Chondrocyte (in vitro differentiated cells): Measurements from ENCODE around the gene RADX. TPM values are rescaled to one million over a fixed set of nuclear protein-coding genes. Genes with fewer than 3 reads are reported as not detected.

ENCODE experiments used
- DNase-seq: peaks from one replicate; pipeline ENCODE4 v3.0.0; 2021; ENCODE audit warnings: mixed read lengths, low spot score
- H3K27ac Mint-ChIP-seq: one replicate; pipeline ENCODE4 v1.8.0; 2021; ENCODE audit warnings: mild to moderate bottlenecking, moderate library complexity, mixed read lengths; ENCODE audit not compliant: unreplicated experiment
- H3K27me3 Mint-ChIP-seq: 2 replicates; pipeline ENCODE4 v1.8.0; 2021; ENCODE audit warnings: low read depth, mixed read lengths
- H3K36me3 Mint-ChIP-seq: 2 replicates; pipeline ENCODE4 v1.8.0; 2021; ENCODE audit warnings: low read depth, mixed read lengths
- H3K4me1 Mint-ChIP-seq: 2 replicates; pipeline ENCODE4 v1.8.0; 2021; ENCODE audit warnings: low read depth, mild to moderate bottlenecking, mixed read lengths
- H3K4me3 Mint-ChIP-seq: one replicate; pipeline ENCODE4 v1.8.0; 2021; ENCODE audit warnings: mild to moderate bottlenecking, moderate library complexity, mixed read lengths; ENCODE audit not compliant: unreplicated experiment
- H3K9me3 Mint-ChIP-seq: 2 replicates; pipeline ENCODE4 v1.8.0; 2021; ENCODE audit warnings: low read depth, mixed read lengths
- CTCF ChIP-seq: fragments of 200-600 bp; sonication (generic); IDR thresholded peaks from 2 replicates; pipeline ENCODE4 v1.5.0; 2021; ENCODE audit warnings: antibody characterized with exemption, mild to moderate bottlenecking, moderate library complexity
- total RNA-seq: library from RNA; stranded (reverse); gene quantifications from 3 replicates; pipeline ENCODE4 v1.2.1, GENCODE V29; 2021

RADX gene
- total RNA-seq, 1 donor from 2014 or later, result 0.17 TPM

GRCh38 chrX:106612393-106612763 is 600 bp downstream of the RADX start:
- no peak for DNase-seq
- peaks cover 3% of the 10 kb centered on the region for H3K9me3 Mint-ChIP-seq
- no peak overlapping the region for H3K27ac Mint-ChIP-seq
- H3K4me3 Mint-ChIP-seq, result peak overlapping the region; percentile 75
- H3K36me3 Mint-ChIP-seq, result no peaks in the 10 kb centered on the region
- H3K27me3 Mint-ChIP-seq, result peaks cover 12% of the 10 kb centered on the region
- peaks cover 7% of the 10 kb centered on the region for H3K4me1 Mint-ChIP-seq
- no peak for TF ChIP-seq CTCF

GRCh38 chrX:106613277-106613676 is 1.5 kb downstream of the RADX start:
- Mint-ChIP-seq H3K27me3 (peaks cover 12% of the 10 kb centered on the region), H3K36me3 (no peaks in the 10 kb centered on the region), H3K4me3 (no peak overlapping the region), H3K4me1 (peaks cover 7% of the 10 kb centered on the region), H3K9me3 (peaks cover 3% of the 10 kb centered on the region), H3K27ac (no peak overlapping the region)
- TF ChIP-seq CTCF, result no peak
- no peak for DNase-seq

GRCh38 chrX:106615041-106615440 is 3.3 kb downstream of the RADX start:
- peaks cover 7% of the 10 kb centered on the region for H3K4me1 Mint-ChIP-seq
- no peak overlapping the region for H3K4me3 Mint-ChIP-seq
- H3K9me3 Mint-ChIP-seq, result peaks cover 2% of the 10 kb centered on the region
- no peak for TF ChIP-seq CTCF
- peaks cover 12% of the 10 kb centered on the region for H3K27me3 Mint-ChIP-seq
- no peak overlapping the region for H3K27ac Mint-ChIP-seq
- H3K36me3 Mint-ChIP-seq, result no peaks in the 10 kb centered on the region
- no peak for DNase-seq

GRCh38 chrX:106619797-106620196 is 8.0 kb downstream of the RADX start:
- peak; percentile 68 for TF ChIP-seq CTCF
- no peak overlapping the region for H3K4me3 Mint-ChIP-seq
- no peaks in the 10 kb centered on the region for H3K27me3 Mint-ChIP-seq
- DNase-seq, result no peak
- no peaks in the 10 kb centered on the region for H3K36me3 Mint-ChIP-seq
- no peaks in the 10 kb centered on the region for H3K9me3 Mint-ChIP-seq
- H3K27ac Mint-ChIP-seq, result no peak overlapping the region
- no peaks in the 10 kb centered on the region for H3K4me1 Mint-ChIP-seq

- DNase-seq, result no peak
- Mint-ChIP-seq H3K9me3 (no peaks in the 10 kb centered on the region), H3K4me3 (no peak overlapping the region), H3K27me3 (no peaks in the 10 kb centered on the region), H3K4me1 (no peaks in the 10 kb centered on the region), H3K27ac (no peak overlapping the region), H3K36me3 (no peaks in the 10 kb centered on the region)
- TF ChIP-seq CTCF, result no peak
Measured at GRCh38 chrX:106621836-106622235, 10.1 kb downstream of the RADX start.
